ENCODE results near the gene RAPGEF4.

Gene RAPGEF4

DNA sequence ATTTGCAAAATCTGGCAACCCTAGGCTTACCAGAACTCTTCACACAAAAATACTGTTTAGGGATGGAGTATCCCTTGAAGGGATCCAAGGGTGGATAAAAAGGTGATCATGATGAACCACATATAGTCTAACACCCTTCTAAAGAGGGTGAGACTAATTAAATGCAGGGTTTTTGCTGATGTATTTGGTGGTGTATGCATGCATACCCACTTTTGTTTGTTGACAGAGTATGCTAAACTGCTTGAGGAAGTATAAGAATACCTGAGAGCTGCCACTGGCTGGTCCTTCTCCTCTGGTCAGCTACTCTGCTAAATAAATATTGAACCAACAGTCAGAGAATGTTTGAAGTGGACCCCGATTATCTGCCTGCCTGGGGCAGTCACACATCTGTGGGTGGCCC is 34.2 kb downstream of the RAPGEF4 start:
- H3K4me3 ChIP-seq (ENCODE audit: low read length) = no peak overlapping the region
- DNase-seq (ENCODE audit: low read depth) = no peak
- TF ChIP-seq, protein P1, sequence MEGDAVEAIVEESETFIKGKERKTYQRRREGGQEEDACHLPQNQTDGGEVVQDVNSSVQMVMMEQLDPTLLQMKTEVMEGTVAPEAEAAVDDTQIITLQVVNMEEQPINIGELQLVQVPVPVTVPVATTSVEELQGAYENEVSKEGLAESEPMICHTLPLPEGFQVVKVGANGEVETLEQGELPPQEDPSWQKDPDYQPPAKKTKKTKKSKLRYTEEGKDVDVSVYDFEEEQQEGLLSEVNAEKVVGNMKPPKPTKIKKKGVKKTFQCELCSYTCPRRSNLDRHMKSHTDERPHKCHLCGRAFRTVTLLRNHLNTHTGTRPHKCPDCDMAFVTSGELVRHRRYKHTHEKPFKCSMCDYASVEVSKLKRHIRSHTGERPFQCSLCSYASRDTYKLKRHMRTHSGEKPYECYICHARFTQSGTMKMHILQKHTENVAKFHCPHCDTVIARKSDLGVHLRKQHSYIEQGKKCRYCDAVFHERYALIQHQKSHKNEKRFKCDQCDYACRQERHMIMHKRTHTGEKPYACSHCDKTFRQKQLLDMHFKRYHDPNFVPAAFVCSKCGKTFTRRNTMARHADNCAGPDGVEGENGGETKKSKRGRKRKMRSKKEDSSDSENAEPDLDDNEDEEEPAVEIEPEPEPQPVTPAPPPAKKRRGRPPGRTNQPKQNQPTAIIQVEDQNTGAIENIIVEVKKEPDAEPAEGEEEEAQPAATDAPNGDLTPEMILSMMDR (IDR thresholded peaks at IDR 0.05; ENCODE audit: insufficient read depth, low read depth, low read length, missing control alignments) = no peak

DNA sequence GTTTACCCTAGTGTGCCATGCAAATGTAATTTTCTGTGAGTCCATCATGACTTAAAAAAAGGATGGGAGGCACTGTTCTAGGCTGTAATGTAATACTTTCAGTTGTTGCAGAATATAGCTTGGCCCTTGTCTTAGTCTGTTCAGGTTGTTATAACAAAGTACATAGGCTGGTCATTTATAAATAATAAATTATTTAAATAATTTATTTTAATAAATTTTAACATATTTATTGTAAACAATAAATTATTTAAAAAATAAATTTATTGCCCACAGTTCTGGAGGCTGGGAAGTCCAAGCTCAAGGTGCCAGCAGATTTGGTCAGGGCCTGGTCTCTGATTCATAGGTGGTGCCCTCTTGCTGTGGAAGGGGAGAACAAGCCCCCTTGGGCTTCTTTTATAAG is 35.2 kb downstream of the RAPGEF4 start:
- TF ChIP-seq, protein P1 (IDR thresholded peaks at IDR 0.05; ENCODE audit: insufficient read depth, low read depth, low read length, missing control alignments) = no peak
- H3K4me3 ChIP-seq (ENCODE audit: low read length) = no peak overlapping the region
- no peak for DNase-seq (ENCODE audit: low read depth)

DNA sequence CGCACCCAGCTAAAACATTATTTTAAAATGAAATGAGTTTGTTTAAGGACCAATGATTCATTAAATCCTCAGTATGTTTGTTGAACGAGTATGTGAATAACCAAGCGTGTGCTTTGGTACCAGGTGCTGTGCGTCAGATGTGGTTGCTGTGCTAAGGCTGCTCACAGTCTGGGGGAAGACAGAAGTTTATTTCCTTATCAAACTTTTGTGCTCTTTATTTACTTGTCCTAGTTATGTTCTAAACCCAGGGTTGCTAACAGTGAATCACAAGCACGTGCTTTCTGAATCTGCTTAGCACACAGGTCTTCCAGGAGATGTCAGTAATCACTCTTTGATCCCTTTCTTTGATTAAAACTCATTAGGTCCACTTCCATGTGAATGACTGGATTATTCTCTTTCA is 37.0 kb downstream of the RAPGEF4 start:
- peak; percentile 52 for DNase-seq (ENCODE audit: low read depth)
- TF ChIP-seq, protein P1 (IDR thresholded peaks at IDR 0.05; ENCODE audit: insufficient read depth, low read depth, low read length, missing control alignments) = no peak
- no peak overlapping the region for H3K4me3 ChIP-seq (ENCODE audit: low read length)

DNA sequence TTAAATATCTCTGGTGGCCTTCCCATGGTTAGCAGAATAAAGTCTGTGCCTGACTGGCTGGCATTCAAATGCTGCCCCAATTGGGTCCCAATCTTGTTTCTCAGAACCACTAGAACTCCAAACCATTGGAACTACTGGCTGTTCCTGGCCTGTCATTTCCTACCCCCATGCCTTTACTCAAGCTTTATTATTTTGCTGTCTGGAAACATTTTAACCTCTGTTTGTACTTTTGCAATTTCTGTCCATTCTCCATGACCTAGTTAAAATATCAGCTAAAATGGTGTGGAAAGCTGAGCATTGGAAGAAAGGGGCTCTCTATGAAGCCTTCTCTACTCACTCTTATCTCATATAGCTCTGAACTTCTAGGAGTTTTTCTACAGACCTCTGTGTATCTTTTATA is 38.7 kb downstream of the RAPGEF4 start:
- DNase-seq (ENCODE audit: low read depth) = no peak
- H3K4me3 ChIP-seq (ENCODE audit: low read length) = no peak overlapping the region
- TF ChIP-seq, protein P1 (IDR thresholded peaks at IDR 0.05; ENCODE audit: insufficient read depth, low read depth, low read length, missing control alignments) = no peak

DNA sequence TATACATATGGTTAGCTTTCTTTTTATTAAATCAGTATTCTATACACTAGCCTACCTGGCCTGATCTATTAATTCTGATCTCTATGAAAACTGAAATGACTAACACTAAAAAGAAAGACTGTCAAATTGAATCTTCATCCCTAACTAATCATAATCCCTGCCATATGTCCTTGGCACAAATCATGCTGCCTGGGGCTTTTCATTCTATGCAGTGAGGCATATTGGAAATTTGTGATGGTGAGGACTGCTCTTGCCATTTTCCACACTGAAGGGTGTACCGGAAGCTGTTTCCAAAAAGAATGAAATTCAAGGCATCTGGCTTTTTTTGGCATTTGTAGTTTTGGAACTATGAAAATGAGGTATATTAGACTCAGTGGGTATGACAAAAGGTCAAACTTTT is 39.7 kb downstream of the RAPGEF4 start:
- DNase-seq (ENCODE audit: low read depth) = no peak
- H3K4me3 ChIP-seq (ENCODE audit: low read length) = no peak overlapping the region
- TF ChIP-seq, protein P1 (IDR thresholded peaks at IDR 0.05; ENCODE audit: insufficient read depth, low read depth, low read length, missing control alignments) = no peak

DNA sequence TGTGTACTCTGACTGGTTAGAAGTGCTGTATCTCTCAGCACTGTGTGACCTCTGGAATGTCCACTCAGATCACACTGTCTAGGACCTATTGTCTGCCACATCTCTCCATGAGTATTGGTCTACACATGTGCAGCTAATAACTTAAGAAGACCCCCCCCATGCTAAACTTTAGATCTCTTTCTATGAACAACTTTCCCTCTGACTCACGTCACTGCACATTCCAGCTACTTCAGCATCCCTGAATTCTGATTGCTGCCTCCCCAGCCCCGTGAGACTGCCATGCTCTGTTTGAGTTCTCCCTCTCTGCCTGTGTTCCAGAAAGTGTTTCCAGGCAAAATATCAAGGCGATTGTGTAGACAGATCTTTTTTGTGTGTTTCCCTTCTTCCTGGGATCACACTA is 41.8 kb downstream of the RAPGEF4 start:
- H3K4me3 ChIP-seq (ENCODE audit: low read length) = no peak overlapping the region
- TF ChIP-seq, protein P1 (IDR thresholded peaks at IDR 0.05; ENCODE audit: insufficient read depth, low read depth, low read length, missing control alignments) = no peak
- no peak for DNase-seq (ENCODE audit: low read depth)

DNA sequence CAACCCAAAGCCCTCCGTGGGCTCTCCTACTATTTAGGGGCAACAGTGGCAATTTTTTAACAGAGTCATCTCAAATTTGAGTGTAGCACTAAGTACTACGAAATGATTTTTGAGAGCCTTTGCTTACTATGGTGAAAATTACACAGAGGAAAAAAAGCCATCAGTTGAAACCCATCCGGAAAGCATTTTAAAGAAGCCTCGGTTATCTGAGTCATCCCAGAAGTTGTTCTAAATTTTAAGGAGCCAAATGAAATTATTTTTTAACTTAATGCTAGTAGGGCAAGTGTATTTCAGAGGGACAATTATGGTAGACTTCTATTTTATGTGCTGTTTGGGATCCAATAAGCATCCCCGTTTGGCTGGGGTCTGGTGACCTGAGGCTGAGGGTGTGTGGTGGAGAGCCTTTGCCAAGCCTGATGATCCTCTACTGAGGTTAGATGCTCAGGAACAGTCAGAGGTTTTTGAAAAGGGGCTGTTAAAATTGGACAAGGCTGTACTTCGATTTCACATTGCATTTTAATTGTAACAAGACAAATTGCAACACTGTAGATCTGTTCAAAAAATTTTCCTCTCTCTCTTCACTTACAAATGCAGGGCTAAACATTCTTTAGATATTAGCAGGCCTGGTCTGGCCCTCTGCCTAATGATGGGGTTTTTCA is 47.0 kb downstream of the RAPGEF4 start:
- no peak overlapping the region for H3K4me3 ChIP-seq (ENCODE audit: low read length)
- TF ChIP-seq, protein P1 (IDR thresholded peaks at IDR 0.05; ENCODE audit: insufficient read depth, low read depth, low read length, missing control alignments) = no peak
- peak; percentile 71 for DNase-seq (ENCODE audit: low read depth)

Measured in epithelial cell of esophagus (primary cell).